Central memory CD8-positive, alpha-beta T cell (primary cell): ENCODE results near the gene SLC1A1.

ENCODE experiments used
- ATAC-seq: fragments of 150-1000 bp; cut with Tn5 transposase; replicated peaks from 2 replicates; pipeline ENCODE4 v1.10.0; 2022; ENCODE audit warnings: mild to moderate bottlenecking, moderate FRiP score, moderate number of reproducible peaks; ENCODE audit not compliant: poor library complexity, severe bottlenecking; ENCODE audit errors: extremely low read depth
- DNase-seq, 2 donors: peaks; one replicate each; pipeline ENCODE4 v3.0.0; 2021; ENCODE audit warnings: low spot score in 2 of 2
- H3K27ac Mint-ChIP-seq: one replicate; pipeline ENCODE4 v1.8.0; 2022; ENCODE audit warnings: low read depth, mild to moderate bottlenecking, moderate library complexity, mixed read lengths
- H3K27me3 Mint-ChIP-seq: one replicate; pipeline ENCODE4 v1.8.0; 2022; ENCODE audit warnings: mixed read lengths
- H3K36me3 Mint-ChIP-seq: one replicate; pipeline ENCODE4 v1.8.0; 2022; ENCODE audit warnings: mild to moderate bottlenecking, moderate library complexity, mixed read lengths; ENCODE audit not compliant: insufficient read depth
- H3K4me1 Mint-ChIP-seq: one replicate; pipeline ENCODE4 v1.8.0; 2022; ENCODE audit warnings: mixed read lengths
- H3K4me3 Mint-ChIP-seq: one replicate; pipeline ENCODE4 v1.8.0; 2022; ENCODE audit warnings: mild to moderate bottlenecking, moderate library complexity, mixed read lengths
- H3K9me3 Mint-ChIP-seq: one replicate; pipeline ENCODE4 v1.8.0; 2022; ENCODE audit warnings: mixed read lengths

SLC1A1 gene

DNA sequence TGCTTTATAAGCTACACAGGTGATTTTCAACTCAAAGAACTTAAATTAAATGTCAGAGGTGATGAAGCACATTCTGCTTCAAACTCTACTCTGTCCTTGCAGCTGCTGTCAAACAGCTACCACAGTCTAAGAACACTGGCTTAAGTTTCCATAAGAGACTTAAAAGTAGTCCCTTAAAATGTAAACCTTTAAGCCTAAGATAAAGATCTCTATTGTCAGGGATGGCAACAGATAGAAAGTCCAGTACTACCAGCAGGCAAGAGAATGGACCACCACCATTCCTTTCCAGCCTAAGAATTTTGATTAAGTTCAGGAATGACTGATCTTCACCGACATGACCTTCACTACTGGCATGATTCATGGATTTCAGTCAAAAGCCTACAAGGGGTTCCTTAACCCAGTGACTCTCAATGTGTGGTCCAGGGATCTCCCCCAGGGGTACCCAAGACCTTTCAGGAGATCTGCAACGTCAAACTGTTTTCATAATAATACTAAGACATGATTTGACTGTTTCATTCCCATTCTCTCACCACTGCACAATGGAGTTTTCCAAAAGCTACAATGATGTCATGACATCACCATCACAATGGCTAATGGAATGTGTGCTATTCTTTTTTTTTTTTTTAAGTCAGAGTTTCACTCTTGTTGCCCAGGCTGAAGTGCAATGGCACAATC is 130.8 kb downstream of the SLC1A1 start:
- peaks cover 15% of the 10 kb centered on the region for H3K4me1 Mint-ChIP-seq
- ATAC-seq (no peak), DNase-seq (no peak)
- H3K27me3 Mint-ChIP-seq = no peaks in the 10 kb centered on the region
- H3K27ac Mint-ChIP-seq = no peak overlapping the region
- no peaks in the 10 kb centered on the region for H3K9me3 Mint-ChIP-seq
- no peak overlapping the region for H3K4me3 Mint-ChIP-seq
- H3K36me3 Mint-ChIP-seq = peaks cover 2% of the 10 kb centered on the region

DNA sequence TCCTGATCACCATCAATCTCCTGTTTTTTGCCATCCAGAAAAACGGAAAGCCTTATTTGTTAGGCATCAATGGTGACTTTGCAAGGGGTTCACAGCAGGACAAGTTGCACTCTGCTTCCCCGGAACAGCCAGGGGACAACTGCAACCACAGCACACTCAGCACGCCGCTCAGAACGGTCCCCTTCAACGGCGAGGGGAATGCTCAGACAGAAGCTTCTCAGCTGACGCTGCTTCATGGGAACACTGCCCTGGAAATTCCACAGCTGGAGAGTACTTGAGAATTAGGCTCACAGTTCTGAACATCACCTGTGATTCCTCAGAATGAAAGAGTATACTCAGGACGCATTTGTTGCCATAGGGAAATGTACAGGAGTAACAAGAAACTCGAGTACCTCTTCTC is 131.7 kb downstream of the SLC1A1 start:
- no peak overlapping the region for H3K27ac Mint-ChIP-seq
- no peaks in the 10 kb centered on the region for H3K27me3 Mint-ChIP-seq
- H3K4me3 Mint-ChIP-seq = no peak overlapping the region
- DNase-seq (no peak), ATAC-seq (no peak)
- H3K36me3 Mint-ChIP-seq = peaks cover 2% of the 10 kb centered on the region
- H3K4me1 Mint-ChIP-seq = peaks cover 15% of the 10 kb centered on the region
- H3K9me3 Mint-ChIP-seq = no peaks in the 10 kb centered on the region

DNA sequence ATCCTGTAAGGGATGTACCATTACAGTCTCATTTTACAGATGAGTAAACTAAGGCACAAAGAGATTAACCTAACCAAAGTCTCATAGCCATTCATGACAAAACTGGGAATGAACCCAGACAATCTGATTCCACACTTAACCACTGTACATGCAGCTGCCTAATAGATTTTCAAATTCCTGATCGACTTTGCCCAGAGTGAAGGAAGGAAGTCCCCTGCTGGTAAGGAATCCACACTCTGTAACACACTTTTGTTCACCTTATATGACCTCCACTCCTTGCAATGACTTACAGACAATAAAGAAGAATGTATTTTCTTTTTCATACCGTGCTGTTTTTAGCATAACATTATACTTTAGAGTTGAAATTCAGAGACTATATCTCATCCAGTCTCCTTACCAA is 140.6 kb downstream of the SLC1A1 start:
- no peak overlapping the region for H3K4me3 Mint-ChIP-seq
- no peaks in the 10 kb centered on the region for H3K27me3 Mint-ChIP-seq
- peaks cover 3% of the 10 kb centered on the region for H3K36me3 Mint-ChIP-seq
- DNase-seq (no peak), ATAC-seq (no peak)
- H3K4me1 Mint-ChIP-seq = peaks cover 10% of the 10 kb centered on the region
- no peaks in the 10 kb centered on the region for H3K9me3 Mint-ChIP-seq
- H3K27ac Mint-ChIP-seq = peak overlapping the region; percentile 27
